HuH-7.5 (cell line): ENCODE data around the gene AJUBA.
"Not testable (repeated sequence)": the region's sequence is repeated elsewhere in the genome, so short reads cannot be mapped to it uniquely, and the experiment has no call there.

Experiments used
- DNase-seq: peaks from one replicate; pipeline ENCODE4 v3.0.0; 2011; ENCODE audit warnings: low spot score

AJUBA gene

GRCh38 chr14:22979748-22980392 lies 2.5 kb downstream of the AJUBA start:
- DNase-seq, result peak; percentile 33

GRCh38 chr14:22978981-22979671 lies 3.2 kb downstream of the AJUBA start:
- no peak for DNase-seq

DNA sequence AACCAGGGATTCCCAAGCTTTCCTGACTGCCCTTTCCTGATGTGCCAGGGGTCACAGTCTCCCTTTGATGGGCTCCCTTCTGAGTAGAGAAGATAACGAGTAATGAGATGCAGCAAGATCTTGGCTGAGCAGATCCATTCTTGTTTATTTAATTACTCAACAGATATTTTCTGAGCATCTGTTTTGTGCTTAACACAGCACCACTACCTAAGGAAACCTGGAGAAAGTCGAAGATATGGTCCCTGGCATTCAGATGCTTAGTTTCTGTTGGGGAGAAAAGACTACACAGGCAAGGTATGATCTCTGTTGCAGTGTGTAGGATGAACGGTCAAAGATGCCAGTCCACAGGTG lies 3.9 kb downstream of the AJUBA start:
- no peak for DNase-seq

- DNase-seq, result peak; percentile 91
Observed at GRCh38 chr14:22977684-22978486, 4.5 kb downstream of the AJUBA start.

GRCh38 chr14:22977434-22977683 lies 5.0 kb downstream of the AJUBA start:
- no peak for DNase-seq

DNA sequence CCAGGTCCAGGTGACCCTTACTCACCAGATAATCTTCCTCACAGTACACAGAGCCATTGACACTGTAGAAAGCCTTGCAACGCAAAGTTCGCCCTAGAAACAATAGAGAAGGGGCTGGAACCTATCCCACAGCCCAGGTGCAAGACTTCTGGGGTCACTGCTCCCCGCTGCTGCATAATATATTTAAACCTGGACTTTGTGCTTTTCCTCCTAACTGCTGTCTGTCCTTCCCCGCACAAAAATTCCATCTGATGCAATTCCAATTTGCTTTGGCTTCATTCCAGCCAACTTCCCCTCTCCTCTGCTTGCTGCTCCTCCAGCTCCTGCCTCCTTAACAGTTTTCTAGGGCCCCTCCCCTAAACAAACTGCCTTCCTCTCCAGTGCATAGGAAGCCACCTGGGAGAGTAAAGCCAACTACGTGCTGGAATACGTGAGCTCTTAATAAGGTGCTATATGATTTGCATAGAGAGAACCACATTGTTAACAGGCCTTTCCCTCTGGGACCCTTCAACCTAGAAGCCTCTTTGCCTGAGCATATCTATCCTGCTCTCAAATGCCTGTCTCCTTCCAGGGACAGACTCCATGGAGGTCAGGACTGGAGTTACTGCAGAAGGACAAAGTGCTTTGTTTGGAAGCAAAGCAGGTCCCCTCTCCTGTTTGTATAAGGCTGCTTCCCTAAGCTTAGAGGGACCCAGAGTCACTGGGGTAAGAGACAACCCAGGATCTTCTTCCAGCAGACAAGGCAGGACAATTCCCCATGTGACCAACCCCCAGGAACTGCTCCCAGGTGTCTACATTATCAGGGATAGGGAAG lies 5.5 kb downstream of the AJUBA start:
- DNase-seq, result peak; percentile 65

DNA sequence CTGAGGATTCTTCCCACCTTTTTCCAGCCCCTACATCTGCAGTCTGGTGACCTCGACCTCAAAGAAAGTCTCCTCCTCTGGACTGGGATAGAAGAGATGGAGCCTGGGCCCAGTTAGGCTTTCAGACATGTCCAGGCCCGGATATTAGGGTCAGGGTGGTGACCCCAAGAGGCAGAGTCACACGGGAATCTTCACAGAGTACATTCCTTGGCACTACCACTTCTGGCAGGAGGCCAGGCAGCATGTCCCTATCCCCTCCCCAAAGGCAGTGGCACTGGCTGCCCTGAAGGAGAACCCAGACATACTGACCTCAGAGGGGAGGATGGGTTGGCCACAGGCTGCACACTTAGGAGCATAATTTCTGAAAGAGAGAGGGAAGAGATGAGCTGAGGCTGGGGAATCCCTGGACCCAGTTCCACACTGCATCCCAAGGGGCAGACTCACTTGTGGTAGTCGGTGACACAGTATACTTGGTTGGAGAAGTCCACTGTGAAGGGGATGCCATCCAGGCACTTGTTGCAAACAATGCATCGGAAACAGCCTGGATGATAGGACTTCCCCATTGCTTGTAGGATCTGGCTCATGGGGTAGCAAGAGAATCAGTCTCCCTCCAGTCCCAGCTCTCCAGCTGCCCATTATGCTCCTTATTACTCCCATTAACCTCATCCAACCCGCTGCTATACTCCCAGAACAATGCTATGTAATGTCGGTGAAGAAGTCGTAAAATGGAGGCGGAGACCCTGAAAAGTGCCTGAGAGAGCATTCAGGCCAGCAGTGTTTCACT lies 7.6 kb downstream of the AJUBA start:
- no peak for DNase-seq

GRCh38 chr14:22973217-22974032 lies 8.9 kb downstream of the AJUBA start:
- DNase-seq, result peak; percentile 43

DNA sequence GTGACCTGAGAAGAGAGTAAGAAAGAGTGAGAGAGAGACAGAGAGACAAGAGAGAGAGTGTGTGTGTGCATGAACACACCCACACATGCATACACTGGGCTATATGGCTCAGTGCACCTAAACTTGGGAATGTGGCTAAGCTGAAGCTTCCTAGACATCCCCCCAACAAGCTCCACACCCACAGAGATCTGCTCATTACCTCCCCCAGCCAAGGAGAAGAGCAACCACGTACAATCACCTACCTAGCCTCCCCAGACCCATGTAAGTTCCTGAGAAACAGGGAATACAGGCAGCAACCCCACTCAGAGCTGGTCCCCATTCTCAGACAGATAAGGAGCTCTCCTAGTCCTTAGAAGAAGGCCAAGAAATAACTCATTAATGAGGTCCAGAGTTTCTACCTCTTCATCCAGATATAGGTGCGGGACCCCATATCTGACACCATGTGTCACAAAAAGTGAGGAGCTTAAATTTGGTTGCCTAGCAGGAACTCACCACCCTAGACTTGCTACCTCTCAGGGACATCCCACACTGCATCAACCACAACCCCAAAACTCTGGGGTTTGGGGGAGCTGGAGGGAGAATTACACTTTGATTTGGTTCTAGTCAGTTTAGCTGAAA lies 9.9 kb downstream of the AJUBA start:
- DNase-seq, result no peak

GRCh38 chr14:22971152-22971551 lies 11.2 kb downstream of the AJUBA start:
- DNase-seq, result no peak

GRCh38 chr14:22966783-22967269 lies 15.5 kb downstream of the AJUBA start:
- no peak for DNase-seq

- DNase-seq, result not testable (repeated sequence)
Observed at GRCh38 chr14:22965916-22966782, 16.2 kb downstream of the AJUBA start.

DNA sequence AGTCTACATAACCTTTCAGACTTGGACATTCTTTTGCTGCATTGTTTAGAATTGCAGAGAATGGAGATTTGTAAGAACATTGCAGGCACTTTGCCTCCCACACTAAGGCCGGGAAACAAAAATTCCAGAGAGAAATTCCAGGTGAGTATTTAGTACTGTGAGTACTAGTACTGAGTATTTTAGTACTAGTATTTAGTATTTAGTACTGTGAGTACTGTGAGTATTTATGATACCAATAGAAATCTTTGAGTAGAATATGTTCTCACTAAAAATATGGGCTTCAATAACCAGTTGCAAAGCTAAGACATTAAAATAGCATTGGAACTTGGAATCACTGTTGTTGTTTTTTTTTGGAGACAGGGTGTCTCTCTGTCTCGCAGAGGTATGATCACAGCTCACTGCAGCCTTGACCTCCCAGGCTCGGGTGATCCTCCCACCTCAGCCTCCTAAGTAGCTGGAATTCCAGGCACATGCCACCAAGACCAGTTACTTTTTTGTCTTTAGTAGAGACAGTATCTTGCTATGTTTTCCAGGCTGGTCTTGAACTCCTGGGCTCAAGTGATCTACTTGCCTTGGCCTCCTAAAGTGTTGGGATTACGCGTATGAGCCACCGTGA lies 20.2 kb downstream of the AJUBA start:
- DNase-seq, result no peak

- no peak for DNase-seq
Observed at GRCh38 chr14:22955702-22956569, 26.4 kb downstream of the AJUBA start.

DNA sequence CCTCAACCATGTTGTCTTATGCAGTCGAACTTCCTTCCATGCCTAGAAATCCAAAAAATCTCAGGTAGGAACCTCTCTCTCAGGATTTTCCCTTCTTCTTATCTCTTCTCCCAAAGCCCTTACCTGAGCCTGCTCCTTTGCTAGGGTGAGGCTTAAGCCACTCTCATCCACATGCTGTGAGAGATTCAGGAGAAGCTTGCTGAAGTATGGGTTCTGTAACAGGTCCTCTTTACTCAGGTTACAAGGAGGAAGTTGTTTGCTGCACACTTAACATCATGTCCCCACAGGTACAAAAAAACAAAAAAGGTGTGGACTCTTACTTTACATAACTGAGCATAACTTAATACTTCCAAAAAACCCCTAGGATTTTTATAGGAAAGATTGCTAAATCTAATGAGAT lies 29.9 kb downstream of the AJUBA start:
- DNase-seq, result no peak

- DNase-seq, result not testable (repeated sequence)
Observed at GRCh38 chr14:22951795-22952194, 30.6 kb downstream of the AJUBA start.

- DNase-seq, result no peak
Observed at GRCh38 chr14:22945642-22946041, 36.7 kb downstream of the AJUBA start.

GRCh38 chr14:22939684-22940083 lies 42.7 kb downstream of the AJUBA start:
- no peak for DNase-seq
